RWPE1 (cell line): ENCODE measurements around the gene HEG1.

Experiments
- CTCF ChIA-PET: fragments of 350-600 bp; sonication (Branson Sonifier 250); formaldehyde crosslinking; extraction: SDS; loops from one replicate; lab custom pipeline; 2021; lab: Yijun Ruan, JAX
- POLR2A ChIA-PET: fragments of 400-600 bp; formaldehyde crosslinking; extraction: SDS; loops from one replicate; lab custom pipeline; 2020; ENCODE audit warnings: antibody characterized with exemption; ENCODE audit not compliant: low non-redundant PET; lab: Yijun Ruan, JAX
- DNase-seq: peaks from one replicate; pipeline ENCODE4 v3.0.0; 2012; ENCODE audit warnings: low spot score
- H3K27ac ChIP-seq: fragments of 450-650 bp; 2 replicates; pipeline ENCODE4 v1.5.1; 2017
- CTCF ChIP-seq: fragments of 450-650 bp; conservative IDR thresholded peaks from 2 replicates; pipeline ENCODE4 v1.5.1; 2017; ENCODE audit warnings: low read depth, mild to moderate bottlenecking

HEG1 gene

DNA sequence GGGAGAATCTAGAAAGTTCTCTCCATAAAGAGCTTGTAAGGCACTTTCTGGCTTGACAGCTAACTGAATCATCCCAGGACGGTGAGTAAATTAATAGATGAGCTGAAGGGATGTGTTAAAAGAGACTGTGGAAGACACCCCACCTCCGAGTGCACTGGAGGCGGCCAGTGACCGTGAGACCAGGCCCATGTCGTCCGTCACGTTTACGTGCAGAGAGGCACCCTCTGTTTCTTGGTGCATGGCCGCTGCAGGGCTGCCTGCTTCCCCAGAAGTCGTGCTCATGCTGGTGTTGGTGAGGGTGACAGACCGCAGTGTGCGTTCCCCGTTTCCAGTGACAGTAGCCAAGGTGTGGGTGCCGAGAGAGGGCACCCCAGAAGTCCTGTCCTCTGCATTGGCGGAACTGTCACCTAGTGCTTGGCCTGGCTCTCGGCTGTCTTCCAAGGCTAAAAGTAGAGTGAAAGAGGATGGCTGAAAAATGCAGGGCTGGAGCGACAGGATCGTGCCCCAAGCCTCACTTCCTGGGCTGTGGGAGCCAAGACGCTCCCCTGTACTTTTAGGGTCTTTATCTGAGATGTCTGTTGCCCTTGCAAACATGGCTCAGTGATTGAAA lies 41.1 kb downstream of the HEG1 start:
- ChIA-PET POLR2A (no interaction called here), CTCF (no interaction called here)
- no peak overlapping the region for H3K27ac ChIP-seq
- DNase-seq: no peak
- TF ChIP-seq CTCF: no peak

DNA sequence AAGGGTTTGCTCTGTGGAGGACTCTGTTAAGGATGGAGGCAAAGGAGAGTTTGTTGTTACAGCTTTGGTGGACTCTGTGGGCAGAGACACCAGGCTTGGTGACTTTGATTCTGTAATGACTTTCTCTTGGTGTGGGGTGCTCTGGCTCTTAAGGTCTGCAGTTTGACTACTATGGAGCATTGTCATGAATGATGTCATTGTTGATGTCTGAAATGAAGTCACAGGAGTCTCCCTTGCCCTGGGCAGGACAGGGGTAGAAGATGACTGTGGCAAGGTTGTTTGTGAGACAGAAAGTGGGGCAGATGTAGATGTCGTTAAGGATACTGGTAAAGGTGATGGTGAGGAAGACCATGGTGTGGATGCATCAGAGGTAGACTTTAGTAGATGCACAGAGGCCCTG lies 42.7 kb downstream of the HEG1 start:
- no peak for TF ChIP-seq CTCF
- no peak overlapping the region for H3K27ac ChIP-seq
- ChIA-PET POLR2A (no interaction called here), CTCF (no interaction called here)
- no peak for DNase-seq

- CTCF ChIA-PET: interaction anchor here (0.5 to 1.5 kb wide), 4 partner anchors 17 to 569 kb away, joined by 3 to 8 read pairs (median 4); no protein-coding TSS in a partner anchor
Measured at GRCh38 chr3:125011941-125012340, 43.9 kb downstream of the HEG1 start.

GRCh38 chr3:125010393-125010792 lies 45.4 kb downstream of the HEG1 start:
- ChIA-PET POLR2A (no interaction called here), CTCF (no interaction called here)
- no peak for DNase-seq
- TF ChIP-seq CTCF: no peak
- no peak overlapping the region for H3K27ac ChIP-seq

More at GRCh38 chr3:125011941-125012340, 43.9 kb downstream of the HEG1 start:
- H3K27ac ChIP-seq: no peak overlapping the region
- DNase-seq: no peak
- TF ChIP-seq CTCF: no peak
- POLR2A ChIA-PET: no interaction called here

- no peak for TF ChIP-seq CTCF
- CTCF ChIA-PET: interaction anchor here (0.7 kb wide), 1 partner anchor 13 kb away, joined by 3 read pairs; no protein-coding TSS in a partner anchor
- H3K27ac ChIP-seq: no peak overlapping the region
- POLR2A ChIA-PET: no interaction called here
- DNase-seq: no peak
Measured at GRCh38 chr3:125008766-125009165, 47.0 kb downstream of the HEG1 start.

DNA sequence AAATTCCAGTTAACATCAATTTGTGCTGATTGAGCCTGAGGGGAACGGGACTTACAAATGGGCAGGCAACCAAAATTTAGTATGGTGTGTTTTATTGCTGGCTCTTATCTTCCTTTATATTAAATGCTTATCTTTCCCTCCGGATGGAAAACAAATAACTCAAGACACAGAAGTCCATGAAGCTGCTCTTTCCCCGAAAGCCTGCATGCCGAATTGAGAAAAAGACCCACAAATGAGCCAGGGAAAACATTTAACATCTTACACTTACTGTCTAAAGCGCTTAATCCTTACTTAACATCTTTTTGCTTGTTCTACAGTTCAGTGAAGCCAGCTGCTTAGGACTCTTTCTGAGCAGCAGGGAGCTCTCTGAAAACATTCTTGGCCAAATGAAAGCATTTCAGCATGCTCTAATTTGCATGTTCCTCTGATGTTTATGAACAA lies 49.5 kb downstream of the HEG1 start:
- TF ChIP-seq CTCF: no peak
- ChIA-PET POLR2A (no interaction called here), CTCF (no interaction called here)
- H3K27ac ChIP-seq: no peak overlapping the region
- no peak for DNase-seq
